Activated T-cell treated with anti-CD3 and anti-CD28 coated beads, Interleukin-2, amount 50 U/mL, for 72 hours (primary cell): ENCODE measurements around the gene MIS18BP1. TPM values are rescaled to one million over a fixed set of nuclear protein-coding genes. Genes with fewer than 3 reads are reported as not detected.

Experiments
- ATAC-seq, 2 donors: fragments of 150-1000 bp; cut with Tn5 transposase; replicated peaks in 1 of 2; 2 replicates each; pipeline ENCODE4 v1.10.0; 2021; ENCODE audit warnings: moderate library complexity in 2 of 2, mild to moderate bottlenecking in 1 of 2
- DNase-seq, 2 donors: peaks; one replicate each; pipeline ENCODE4 v3.0.0; 2021 to 2022; ENCODE audit warnings: mixed read lengths in 1 of 2
- H3K27ac Mint-ChIP-seq: one replicate; pipeline ENCODE4 v1.8.0; 2022; ENCODE audit warnings: mild to moderate bottlenecking, moderate library complexity, mixed read lengths
- H3K27me3 Mint-ChIP-seq: one replicate; pipeline ENCODE4 v1.8.0; 2022; ENCODE audit warnings: low read depth, mixed read lengths
- H3K36me3 Mint-ChIP-seq, 2 donors: one replicate each; pipeline ENCODE4 v1.8.0; 2022; ENCODE audit warnings: mixed read lengths in 2 of 2, mild to moderate bottlenecking in 1 of 2; ENCODE audit not compliant: insufficient read depth in 2 of 2
- H3K4me1 Mint-ChIP-seq: one replicate; pipeline ENCODE4 v1.8.0; 2022; ENCODE audit warnings: low read depth, mixed read lengths
- H3K4me3 Mint-ChIP-seq, 2 donors: one replicate each; pipeline ENCODE4 v1.8.0; 2022; ENCODE audit warnings: mild to moderate bottlenecking in 2 of 2, mixed read lengths in 2 of 2, moderate library complexity in 2 of 2
- H3K9me3 Mint-ChIP-seq, 2 donors: one replicate each; pipeline ENCODE4 v1.8.0; 2022; ENCODE audit warnings: mixed read lengths in 2 of 2
- total RNA-seq, 2 donors: library from RNA; stranded (reverse); gene quantifications; one replicate each; pipeline ENCODE4 v1.2.3, GENCODE V29; 2022

The MIS18BP1 gene
- total RNA-seq, 2 donors from 2014 or later, result 70.9 to 76.5 TPM

DNA sequence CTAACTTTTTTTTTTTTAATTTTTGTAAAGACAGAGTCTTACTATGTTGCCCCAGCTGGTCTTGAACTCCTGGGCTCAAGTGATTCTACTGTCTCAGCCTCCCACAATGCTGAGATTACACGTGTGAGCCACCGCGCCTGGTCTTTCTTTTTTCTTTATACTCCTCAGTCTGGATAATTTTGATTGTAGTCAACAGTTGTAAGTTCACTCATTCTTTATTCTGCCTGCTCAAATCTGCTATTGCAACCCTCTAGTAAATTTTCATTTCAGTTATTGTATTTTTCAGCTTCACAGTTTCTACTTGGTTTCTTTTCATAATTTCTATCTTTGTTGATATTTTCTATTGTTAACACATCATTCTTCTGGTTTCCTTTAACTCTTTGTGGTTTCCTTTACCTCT lies 5.8 kb upstream of the MIS18BP1 start:
- ATAC-seq (no peak), DNase-seq (no peak)
- H3K4me3 Mint-ChIP-seq, result no peak overlapping the region
- H3K4me1 Mint-ChIP-seq, result no peaks in the 10 kb centered on the region
- peaks cover 17 to 22% of the 10 kb centered on the region in 2 donors for H3K36me3 Mint-ChIP-seq
- peaks cover 13 to 21% of the 10 kb centered on the region in 2 donors for H3K9me3 Mint-ChIP-seq
- peak overlapping the region; percentile 21 for H3K27ac Mint-ChIP-seq
- H3K27me3 Mint-ChIP-seq, result peaks cover 13% of the 10 kb centered on the region

DNA sequence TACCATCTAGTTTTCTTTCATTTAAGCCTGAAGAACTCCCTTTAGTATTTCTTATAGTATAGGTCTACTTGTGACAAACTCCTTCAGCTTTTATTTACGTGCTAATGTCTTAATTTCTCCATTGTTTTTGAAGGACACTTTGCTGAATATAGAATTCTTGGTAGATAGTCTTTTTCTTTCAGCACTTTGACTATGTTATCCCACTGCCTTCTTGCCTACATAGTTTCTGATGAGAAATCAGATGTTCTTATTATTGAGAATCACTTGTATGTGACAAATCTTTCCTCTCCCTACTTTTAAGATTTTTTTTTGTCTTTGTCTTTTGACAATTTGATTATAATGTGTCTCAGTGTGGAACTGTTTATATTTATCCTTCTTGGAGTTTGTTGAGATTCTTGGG lies 5.1 kb upstream of the MIS18BP1 start:
- H3K27ac Mint-ChIP-seq, result no peak overlapping the region
- H3K27me3 Mint-ChIP-seq, result peaks cover 7% of the 10 kb centered on the region
- H3K9me3 Mint-ChIP-seq, result peaks cover 11 to 21% of the 10 kb centered on the region in 2 donors
- peaks cover 17 to 22% of the 10 kb centered on the region in 2 donors for H3K36me3 Mint-ChIP-seq
- H3K4me3 Mint-ChIP-seq, result no peak overlapping the region
- no peak for DNase-seq
- ATAC-seq, result no peak
- no peaks in the 10 kb centered on the region for H3K4me1 Mint-ChIP-seq

DNA sequence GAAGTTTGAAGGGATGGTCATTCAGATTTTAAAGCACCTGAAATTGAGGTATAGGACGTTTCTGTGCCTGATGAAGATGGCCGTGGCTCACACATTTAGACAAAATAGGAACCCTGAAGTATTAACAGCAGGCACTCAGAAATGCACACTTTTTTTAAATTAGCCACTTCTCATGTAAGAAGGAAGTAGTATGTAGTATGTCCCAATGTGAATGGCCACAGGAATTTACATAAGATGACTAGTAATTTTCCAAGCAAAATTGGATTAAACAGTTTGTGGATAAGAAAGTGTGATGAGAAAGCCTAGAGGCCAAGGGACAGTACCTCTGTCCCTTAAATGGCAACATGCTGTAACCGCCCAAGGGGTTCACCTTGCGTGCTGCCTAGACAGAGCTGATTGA lies 1.8 kb upstream of the MIS18BP1 start:
- Mint-ChIP-seq H3K36me3 (peaks cover 18 to 23% of the 10 kb centered on the region in 2 donors), H3K27me3 (no peaks in the 10 kb centered on the region), H3K27ac (no peak overlapping the region), H3K4me3 (peak overlapping the region in 1 of 2 donors; percentile 16), H3K4me1 (peaks cover 17% of the 10 kb centered on the region), H3K9me3 (peaks cover 9 to 18% of the 10 kb centered on the region in 2 donors)
- no peak for ATAC-seq
- no peak for DNase-seq

- Mint-ChIP-seq H3K4me1 (peaks cover 21% of the 10 kb centered on the region), H3K27me3 (no peaks in the 10 kb centered on the region)
Observed at GRCh38 chr14:45253754-45254310, 830 bp upstream of the MIS18BP1 start.

GRCh38 chr14:45252366-45253069 lies 484 bp downstream of the MIS18BP1 start:
- ATAC-seq (no peak), DNase-seq (peak; percentile 21 to 24)
- Mint-ChIP-seq H3K4me1 (peaks cover 22% of the 10 kb centered on the region), H3K36me3 (peaks cover 4 to 6% of the 10 kb centered on the region in 2 donors), H3K4me3 (peak overlapping the region; percentile 90 to 95), H3K9me3 (peaks cover 0 to 4% of the 10 kb centered on the region in 2 donors), H3K27ac (peak overlapping the region; percentile 74), H3K27me3 (no peaks in the 10 kb centered on the region)

More at GRCh38 chr14:45253754-45254310, 830 bp upstream of the MIS18BP1 start:
- ATAC-seq (no peak), DNase-seq (peak in 1 of 2 donors; percentile 13)
- peaks cover 3 to 13% of the 10 kb centered on the region in 2 donors for H3K9me3 Mint-ChIP-seq
- H3K36me3 Mint-ChIP-seq, result peaks cover 13 to 15% of the 10 kb centered on the region in 2 donors
- peak overlapping the region; percentile 90 to 95 for H3K4me3 Mint-ChIP-seq
- peak overlapping the region; percentile 74 for H3K27ac Mint-ChIP-seq

DNA sequence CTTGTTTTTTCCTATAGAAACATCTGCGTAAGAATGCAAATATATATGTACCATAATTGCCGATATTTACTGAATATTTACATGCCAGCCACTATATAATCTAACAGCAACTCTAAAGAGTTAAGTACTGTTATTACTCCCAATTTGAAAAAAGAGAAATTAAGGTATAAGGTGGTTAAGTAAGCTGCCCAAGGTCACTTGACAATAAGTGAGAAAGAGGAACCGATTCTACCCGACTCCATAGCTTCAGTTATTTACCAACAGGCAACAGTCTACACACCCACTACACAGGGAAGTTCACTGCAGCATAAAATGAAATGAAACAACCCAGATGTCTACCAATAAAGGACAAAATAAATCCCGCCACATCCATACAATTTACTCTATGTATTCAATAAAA lies 1.1 kb downstream of the MIS18BP1 start:
- H3K4me3 Mint-ChIP-seq, result peak overlapping the region; percentile 90 to 95
- H3K4me1 Mint-ChIP-seq, result peaks cover 22% of the 10 kb centered on the region
- H3K27me3 Mint-ChIP-seq, result no peaks in the 10 kb centered on the region
- peak overlapping the region; percentile 89 for H3K27ac Mint-ChIP-seq
- H3K9me3 Mint-ChIP-seq, result peaks cover 0 to 2% of the 10 kb centered on the region in 2 donors
- DNase-seq (no peak), ATAC-seq (no peak)
- H3K36me3 Mint-ChIP-seq, result peaks cover 4 to 6% of the 10 kb centered on the region in 2 donors

DNA sequence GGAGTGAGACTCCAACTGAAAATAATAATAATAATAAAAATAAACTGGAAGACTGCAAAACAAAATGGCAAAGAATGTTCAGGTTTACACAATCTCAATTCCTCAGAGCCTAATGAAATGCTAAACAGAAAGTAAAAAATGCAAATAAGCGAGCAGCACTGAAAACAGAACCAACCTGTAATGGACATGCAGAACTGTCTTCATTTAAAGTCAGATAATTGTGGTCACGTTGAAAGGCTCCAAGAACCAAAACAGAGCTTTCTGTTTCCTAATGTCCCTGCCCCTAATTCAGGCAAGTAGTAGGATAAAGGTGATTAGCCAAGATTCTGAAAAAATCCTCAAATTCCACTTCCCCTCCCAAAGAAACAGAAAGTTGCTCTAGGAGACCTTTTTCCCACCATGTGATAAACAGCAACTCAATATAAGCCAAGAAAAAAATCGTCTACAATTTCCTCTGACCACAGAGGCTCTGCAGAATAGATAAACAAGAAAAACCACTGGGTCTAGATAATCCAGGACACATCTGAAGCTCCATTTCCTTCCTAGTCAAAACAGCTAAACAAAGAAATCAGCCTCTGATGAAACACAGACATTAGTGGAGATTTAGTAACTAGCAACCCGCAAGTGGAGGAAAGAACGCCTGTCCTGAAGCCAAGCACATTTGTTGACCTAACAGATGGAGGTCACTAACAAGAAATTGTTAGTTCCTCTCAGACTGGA lies 3.0 kb downstream of the MIS18BP1 start:
- no peak for DNase-seq
- Mint-ChIP-seq H3K36me3 (peaks cover 4% of the 10 kb centered on the region in 2 donors), H3K9me3 (no peaks in the 10 kb centered on the region), H3K4me1 (peaks cover 22% of the 10 kb centered on the region), H3K27ac (peak overlapping the region; percentile 11), H3K4me3 (peak overlapping the region; percentile 56 to 73), H3K27me3 (no peaks in the 10 kb centered on the region)
- ATAC-seq, result no peak

GRCh38 chr14:45247427-45247826 lies 5.6 kb downstream of the MIS18BP1 start:
- Mint-ChIP-seq H3K36me3 (peaks cover 4% of the 10 kb centered on the region in 2 donors), H3K4me1 (peaks cover 22% of the 10 kb centered on the region), H3K9me3 (no peaks in the 10 kb centered on the region), H3K27me3 (no peaks in the 10 kb centered on the region), H3K4me3 (no peak overlapping the region), H3K27ac (no peak overlapping the region)
- ATAC-seq, result no peak
- no peak for DNase-seq

- Mint-ChIP-seq H3K4me3 (no peak overlapping the region), H3K27ac (no peak overlapping the region), H3K4me1 (peaks cover 20% of the 10 kb centered on the region), H3K27me3 (no peaks in the 10 kb centered on the region), H3K36me3 (peaks cover 2% of the 10 kb centered on the region in 2 donors), H3K9me3 (no peaks in the 10 kb centered on the region)
- ATAC-seq, result peak; percentile 88 to 89
- DNase-seq, result no peak
Observed at GRCh38 chr14:45246691-45247090, 6.3 kb downstream of the MIS18BP1 start.

- no peaks in the 10 kb centered on the region for H3K9me3 Mint-ChIP-seq
- H3K27me3 Mint-ChIP-seq, result no peaks in the 10 kb centered on the region
- no peak overlapping the region for H3K4me3 Mint-ChIP-seq
- H3K36me3 Mint-ChIP-seq, result peaks cover 0 to 5% of the 10 kb centered on the region in 2 donors
- ATAC-seq (no peak), DNase-seq (no peak)
- H3K4me1 Mint-ChIP-seq, result peaks cover 14% of the 10 kb centered on the region
- no peak overlapping the region for H3K27ac Mint-ChIP-seq
Observed at GRCh38 chr14:45246151-45246550, 6.9 kb downstream of the MIS18BP1 start.

- Mint-ChIP-seq H3K4me3 (no peak overlapping the region), H3K9me3 (no peaks in the 10 kb centered on the region), H3K27ac (no peak overlapping the region), H3K4me1 (no peaks in the 10 kb centered on the region), H3K36me3 (peaks cover 0 to 13% of the 10 kb centered on the region in 2 donors), H3K27me3 (no peaks in the 10 kb centered on the region)
- no peak for ATAC-seq
- no peak for DNase-seq
Observed at GRCh38 chr14:45242706-45243105, 10.3 kb downstream of the MIS18BP1 start.

DNA sequence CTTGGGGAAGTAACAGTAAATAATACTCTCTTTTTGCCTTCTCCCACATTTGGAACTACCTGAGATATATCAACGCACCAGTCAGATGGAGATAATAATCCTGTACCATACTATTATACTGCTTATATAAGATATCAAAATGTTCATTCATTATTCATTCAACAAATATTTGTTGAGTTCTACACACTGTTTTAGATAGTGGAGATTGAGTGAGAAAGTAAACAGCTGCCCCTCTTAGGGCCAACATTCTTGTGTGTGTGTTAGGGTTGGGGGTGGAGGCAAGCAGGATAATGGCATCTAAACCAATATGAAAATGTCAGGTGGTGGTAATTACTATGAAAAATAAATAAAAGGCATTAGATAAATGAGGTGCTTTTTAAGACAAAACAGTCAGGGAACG lies 14.0 kb downstream of the MIS18BP1 start:
- no peak overlapping the region for H3K4me3 Mint-ChIP-seq

GRCh38 chr14:45227566-45227965 lies 25.4 kb downstream of the MIS18BP1 start:
- Mint-ChIP-seq H3K27ac (no peak overlapping the region), H3K36me3 (peaks cover 14 to 44% of the 10 kb centered on the region in 2 donors), H3K4me3 (no peak overlapping the region), H3K9me3 (peaks cover 0 to 2% of the 10 kb centered on the region in 2 donors), H3K27me3 (no peaks in the 10 kb centered on the region), H3K4me1 (peaks cover 16% of the 10 kb centered on the region)
- DNase-seq (no peak), ATAC-seq (no peak)

More for the DNA sequence above, 14.0 kb downstream of the MIS18BP1 start:
- ATAC-seq (no peak), DNase-seq (no peak)
- Mint-ChIP-seq H3K4me1 (no peaks in the 10 kb centered on the region), H3K36me3 (peaks cover 3 to 21% of the 10 kb centered on the region in 2 donors), H3K27ac (peak overlapping the region; percentile 1), H3K27me3 (no peaks in the 10 kb centered on the region), H3K9me3 (no peaks in the 10 kb centered on the region)
